Stimulated activated CD8-positive, alpha-beta memory T cell treated with anti-CD3 and anti-CD28 coated beads, Interleukin-15, amount 100 ng/mL, for 48 hours (primary cell): ENCODE measurements around the gene GAN.
A peak's percentile ranks its signal among the peaks of the same experiment; 100 is the strongest.
"Not testable (repeated sequence)": the region's sequence is repeated elsewhere in the genome, so short reads cannot be mapped to it uniquely, and the experiment has no call there.

Experiments
- DNase-seq, 2 donors: peaks; one replicate each; pipeline ENCODE4 v3.0.0-alpha.2; 2020; ENCODE audit warnings: low read depth in 2 of 2

GAN gene

GRCh38 chr16:81310045-81310644, 4.6 kb upstream of the GAN start:
- no peak for DNase-seq

DNA sequence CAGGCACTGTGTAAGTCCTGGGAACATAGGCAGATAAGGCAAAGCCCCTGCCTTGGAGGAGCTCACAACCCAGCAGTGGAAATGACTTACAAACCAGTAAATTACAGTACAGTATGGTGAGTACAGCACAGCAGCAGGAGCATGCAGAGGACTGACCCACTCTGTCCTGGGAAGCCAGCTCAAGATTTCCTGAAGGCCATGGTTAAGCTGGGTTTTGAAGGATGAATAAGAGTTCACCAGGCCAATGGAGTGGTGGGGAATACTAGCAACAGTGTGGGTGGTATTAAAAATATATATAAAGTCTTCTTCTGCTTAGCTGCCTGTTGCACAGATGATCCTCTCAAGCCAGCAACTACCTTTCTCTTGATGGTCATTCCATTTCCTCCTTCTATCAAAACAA, 3.0 kb upstream of the GAN start:
- no peak for DNase-seq

GRCh38 chr16:81313701-81314602, 810 bp upstream of the GAN start:
- DNase-seq: no peak

- DNase-seq: peak; percentile 26 to 36
Measured at GRCh38 chr16:81315271-81316175, 761 bp downstream of the GAN start.

GRCh38 chr16:81316176-81316496, 1.4 kb downstream of the GAN start:
- no peak for DNase-seq

GRCh38 chr16:81318711-81319110, 3.9 kb downstream of the GAN start:
- no peak for DNase-seq

DNA sequence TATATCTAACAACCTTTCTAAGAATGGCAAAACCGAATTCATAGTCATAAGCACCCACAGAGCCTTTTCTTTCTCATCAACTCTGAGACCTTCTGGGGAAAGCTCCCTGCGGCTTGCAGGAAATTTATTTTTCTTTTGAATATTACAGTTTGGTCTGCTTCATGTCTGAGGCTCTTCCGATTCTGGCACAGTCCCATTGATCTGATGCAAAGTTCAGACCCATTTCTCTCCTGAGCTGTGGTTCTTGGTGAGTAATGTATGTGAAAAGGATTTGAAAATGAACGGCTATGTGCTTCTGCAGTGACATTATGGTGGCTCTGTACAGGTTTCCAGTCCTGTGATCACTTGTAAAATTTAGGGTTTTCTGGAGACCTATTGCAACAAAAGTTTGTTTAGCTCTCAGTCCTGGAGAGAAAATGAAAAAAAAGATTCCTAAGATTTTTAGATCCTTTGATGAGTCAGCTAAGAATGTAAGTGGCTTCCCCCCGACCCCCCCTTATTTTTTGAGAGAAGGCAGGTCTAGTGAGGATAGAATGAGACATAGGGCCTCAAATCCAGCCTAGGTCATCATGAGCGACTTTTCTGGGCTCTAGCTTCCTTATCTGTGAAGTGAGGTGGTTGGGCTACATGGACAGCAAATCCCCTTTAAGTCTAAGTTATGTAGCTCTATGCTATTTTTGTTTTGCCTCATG, 4.6 kb downstream of the GAN start:
- no peak for DNase-seq

- no peak for DNase-seq
Measured at GRCh38 chr16:81321039-81321438, 6.3 kb downstream of the GAN start.

DNA sequence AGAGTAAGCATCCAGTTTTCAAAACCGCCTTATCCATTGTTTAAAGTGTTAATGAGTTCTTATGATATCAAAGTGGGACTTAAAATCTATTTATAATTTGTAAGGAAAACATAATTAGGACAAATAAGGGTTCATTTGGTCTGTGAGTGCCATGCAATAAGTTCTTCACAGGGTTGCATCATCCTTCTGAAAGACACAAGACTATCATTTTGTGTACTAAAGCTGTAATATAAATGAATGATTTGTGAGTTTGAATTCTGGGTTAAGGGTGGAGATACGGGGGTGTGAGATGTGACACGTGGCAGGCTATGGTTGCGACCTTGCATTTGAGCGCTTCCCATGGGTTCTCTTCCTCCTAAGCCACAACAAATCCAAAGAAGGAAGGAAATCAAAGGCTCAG, 6.8 kb downstream of the GAN start:
- DNase-seq: no peak

DNA sequence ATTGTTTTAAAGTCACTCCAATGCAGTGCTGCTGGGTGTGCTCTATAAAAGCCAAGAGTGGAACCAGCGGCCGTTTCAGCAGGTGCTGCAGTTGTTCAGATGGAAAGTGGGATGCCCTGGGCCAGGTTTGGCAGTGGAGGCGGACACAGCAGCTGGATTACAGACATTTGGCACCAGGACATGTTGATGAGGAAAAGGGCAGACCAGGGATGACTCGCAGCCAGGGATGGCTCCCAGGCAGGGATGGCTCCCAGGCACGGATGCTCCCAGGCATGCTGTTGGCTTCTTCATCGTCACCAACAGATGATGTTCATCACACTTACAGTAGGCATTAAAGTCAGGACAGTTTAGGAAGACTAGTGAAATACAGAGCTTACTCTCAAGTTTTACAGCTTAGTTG, 10.0 kb downstream of the GAN start:
- no peak for DNase-seq

- DNase-seq: no peak
Measured at GRCh38 chr16:81327011-81327410, 12.2 kb downstream of the GAN start.

DNA sequence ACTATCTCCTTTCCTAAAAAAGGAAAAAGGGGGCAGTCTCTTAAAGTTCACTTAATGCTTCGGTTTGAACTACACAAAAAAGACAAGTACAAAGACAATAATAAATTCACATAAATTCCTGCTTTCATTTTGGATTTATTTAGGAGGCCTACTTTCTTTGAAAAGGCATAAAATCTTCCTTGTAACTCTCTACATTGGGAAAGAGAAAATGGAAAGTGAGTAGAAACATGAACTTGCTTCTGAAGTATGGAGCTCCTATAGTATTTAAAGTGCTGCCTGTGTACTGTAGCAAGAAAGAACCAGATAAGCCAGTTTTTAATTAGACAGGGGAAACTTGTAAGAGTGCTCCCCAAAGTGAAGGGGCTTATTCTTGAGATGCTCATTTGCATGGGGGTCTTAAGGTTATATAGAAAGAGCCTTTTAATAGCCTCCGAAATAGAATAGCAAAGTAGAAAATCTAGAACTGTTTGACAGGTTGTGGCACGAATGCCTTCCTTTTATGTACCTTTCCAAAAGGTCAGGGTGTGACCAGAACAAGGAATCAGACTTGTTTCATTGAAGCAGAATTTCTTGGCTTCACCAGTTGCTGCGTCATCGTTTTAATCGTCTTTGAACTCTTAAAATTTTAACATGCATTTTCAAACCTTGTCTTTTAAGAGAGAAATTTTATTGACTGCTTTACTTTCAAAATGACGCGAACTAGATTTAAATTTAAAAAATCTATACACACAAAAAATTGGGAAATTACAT, 12.9 kb downstream of the GAN start:
- no peak for DNase-seq

DNA sequence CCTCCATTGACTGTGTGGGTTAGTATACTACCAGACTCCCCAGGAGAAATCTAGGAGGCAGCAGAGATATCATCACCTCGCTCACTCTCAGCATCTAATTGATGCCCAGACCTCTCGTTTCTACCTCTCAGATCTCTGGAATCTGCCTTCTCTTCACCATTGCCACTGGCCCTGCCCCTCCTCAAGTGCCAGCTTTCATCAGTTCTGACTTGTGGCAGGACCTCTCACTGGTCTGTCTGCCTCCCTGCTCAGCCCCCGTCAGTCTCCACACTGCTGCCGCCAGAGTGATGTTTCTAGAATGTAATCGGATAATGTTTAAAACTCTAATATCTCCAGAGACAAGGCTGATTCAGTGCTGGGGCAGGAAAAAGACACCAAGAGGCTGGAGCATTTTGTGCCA, 15.2 kb downstream of the GAN start:
- no peak for DNase-seq

- DNase-seq: no peak
Measured at GRCh38 chr16:81333356-81333755, 18.6 kb downstream of the GAN start.

- DNase-seq: no peak
Measured at GRCh38 chr16:81335669-81336068, 20.9 kb downstream of the GAN start.

DNA sequence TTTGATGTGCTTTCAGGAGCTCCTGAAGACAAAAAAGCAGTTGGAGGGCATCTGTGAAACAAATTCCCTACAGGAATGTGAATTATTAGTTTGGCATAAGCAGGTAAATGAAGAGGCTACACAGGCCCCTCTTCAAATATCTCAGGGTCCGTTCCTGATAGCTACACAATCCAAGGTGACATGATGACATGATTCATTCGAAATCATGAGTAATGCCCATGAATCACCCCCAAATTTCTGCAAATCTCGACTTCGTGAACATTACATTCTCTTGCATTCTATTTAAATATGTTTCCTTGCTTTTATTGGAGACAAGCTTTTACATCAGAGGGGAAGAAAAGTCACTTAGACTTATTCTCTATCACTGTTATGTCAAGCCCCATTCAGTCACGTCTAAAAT, 22.3 kb downstream of the GAN start:
- no peak for DNase-seq

GRCh38 chr16:81345172-81345571, 30.4 kb downstream of the GAN start:
- DNase-seq: not testable (repeated sequence)

- DNase-seq: no peak
Measured at GRCh38 chr16:81347425-81347824, 32.7 kb downstream of the GAN start.

DNA sequence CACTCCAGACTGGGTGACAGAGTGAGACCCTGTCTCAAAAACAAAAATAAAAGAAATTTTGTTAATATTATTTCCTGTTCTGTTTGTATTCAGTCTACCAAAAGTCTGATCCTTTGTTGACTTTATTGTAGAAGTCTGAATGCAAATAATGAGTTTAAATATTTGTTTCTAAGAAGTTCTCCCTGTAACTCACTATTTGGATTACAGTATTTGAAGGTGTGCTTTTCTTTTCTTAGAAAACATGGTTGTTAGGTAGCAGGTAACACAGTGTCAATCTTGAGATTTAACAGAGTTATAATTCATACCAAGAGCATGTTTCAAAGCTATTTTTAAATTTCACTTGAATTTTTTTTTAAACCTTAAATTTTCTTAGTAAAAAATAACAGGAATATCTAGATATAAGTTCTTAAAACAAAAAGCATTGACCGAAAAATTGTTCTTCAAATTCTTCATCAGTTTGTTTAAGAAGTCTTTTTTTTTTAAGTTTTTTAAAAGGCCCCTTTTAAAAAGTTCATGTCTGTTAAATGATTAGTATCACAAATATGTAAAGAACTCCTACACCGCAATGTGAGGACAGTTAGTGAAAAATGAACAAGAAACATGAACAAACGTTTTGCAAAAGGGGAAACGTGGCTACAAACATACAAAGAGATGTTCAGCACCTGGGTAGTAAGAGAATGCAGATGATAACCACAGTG, 35.0 kb downstream of the GAN start:
- DNase-seq: no peak

DNA sequence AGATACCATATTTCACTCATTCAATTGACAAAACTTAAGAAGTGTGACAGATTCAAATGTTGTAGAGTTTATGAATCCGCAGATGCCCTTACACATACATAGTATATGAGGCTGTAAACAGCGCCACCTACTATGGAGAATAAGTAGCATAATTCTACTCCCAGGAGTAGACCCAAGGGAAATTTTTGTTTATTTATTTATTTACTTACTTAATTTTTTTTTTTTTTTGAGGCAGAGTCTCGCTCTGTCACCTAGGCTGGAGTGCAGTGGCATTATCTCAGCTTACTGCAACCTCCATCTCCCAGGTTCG, 35.5 kb downstream of the GAN start:
- no peak for DNase-seq

- no peak for DNase-seq
Measured at GRCh38 chr16:81353895-81354294, 39.1 kb downstream of the GAN start.
